Stimulated activated CD4-positive, alpha-beta T cell treated with anti-CD3 and anti-CD28 coated beads, Interleukin-12 subunit alpha, Interleukin-12 subunit beta, amount 100 ng/mL, for 4 hours (primary cell): ENCODE data around the gene CPT2.

Source experiments
- DNase-seq: peaks from one replicate; pipeline ENCODE4 v3.0.0-alpha.2; 2020

CPT2 gene

GRCh38 chr1:53196485-53197290 lies at the start of gene CPT2:
TSS of gene CPT2 (plus strand) at chr1:53196824. CDS start at chr1:53196944, 120 bp downstream.
- DNase-seq: peak; percentile 90

GRCh38 chr1:53147174-53147573 lies 49.5 kb upstream of the CPT2 start:
- DNase-seq: no peak

GRCh38 chr1:53148123-53148522 lies 48.5 kb upstream of the CPT2 start:
- DNase-seq: no peak

GRCh38 chr1:53153752-53154151 lies 42.9 kb upstream of the CPT2 start:
- DNase-seq: no peak

- DNase-seq: no peak
Measured at GRCh38 chr1:53154859-53155438, 41.7 kb upstream of the CPT2 start.

GRCh38 chr1:53155534-53155933 lies 41.1 kb upstream of the CPT2 start:
- no peak for DNase-seq

GRCh38 chr1:53155945-53156344 lies 40.7 kb upstream of the CPT2 start:
- DNase-seq: no peak

- DNase-seq: no peak
Measured at GRCh38 chr1:53156783-53157182, 39.8 kb upstream of the CPT2 start.

- no peak for DNase-seq
Measured at GRCh38 chr1:53158900-53159299, 37.7 kb upstream of the CPT2 start.

- DNase-seq: no peak
Measured at GRCh38 chr1:53160924-53161378, 35.7 kb upstream of the CPT2 start.

- DNase-seq: no peak
Measured at GRCh38 chr1:53162621-53163020, 34.0 kb upstream of the CPT2 start.

- DNase-seq: no peak
Measured at GRCh38 chr1:53163291-53163768, 33.3 kb upstream of the CPT2 start.

- no peak for DNase-seq
Measured at GRCh38 chr1:53165408-53165961, 31.1 kb upstream of the CPT2 start.

GRCh38 chr1:53166366-53166765 lies 30.3 kb upstream of the CPT2 start:
- no peak for DNase-seq

GRCh38 chr1:53166912-53167311 lies 29.7 kb upstream of the CPT2 start:
- no peak for DNase-seq

- DNase-seq: no peak
Measured at GRCh38 chr1:53172426-53173128, 24.0 kb upstream of the CPT2 start.

GRCh38 chr1:53174971-53175913 lies 21.4 kb upstream of the CPT2 start:
- no peak for DNase-seq

GRCh38 chr1:53176452-53177208 lies 20.0 kb upstream of the CPT2 start:
- DNase-seq: no peak

- DNase-seq: no peak
Measured at GRCh38 chr1:53180226-53180625, 16.4 kb upstream of the CPT2 start.

GRCh38 chr1:53180951-53181350 lies 15.7 kb upstream of the CPT2 start:
- no peak for DNase-seq

- DNase-seq: peak; percentile 81
Measured at GRCh38 chr1:53182111-53182593, 14.5 kb upstream of the CPT2 start.
